Muscle layer of colon (tissue), 2 donors: Measurements from ENCODE around the gene HTT.

Experiments used
- H3K27ac ChIP-seq: one replicate; pipeline ENCODE4 v1.7.0; 2013; ENCODE audit warnings: low read depth, mild to moderate bottlenecking, low read length, moderate library complexity
- H3K27me3 ChIP-seq, 2 donors: one replicate each; pipeline ENCODE4 v1.7.0; 2013; ENCODE audit warnings: low read length in 2 of 2, mild to moderate bottlenecking in 2 of 2; ENCODE audit not compliant: insufficient read depth in 2 of 2, control insufficient read depth in 1 of 2
- H3K36me3 ChIP-seq: one replicate; pipeline ENCODE4 v1.7.0; 2013; ENCODE audit warnings: mild to moderate bottlenecking, low read length; ENCODE audit not compliant: insufficient read depth
- H3K4me1 ChIP-seq: one replicate; pipeline ENCODE4 v1.7.0; 2013; ENCODE audit warnings: mild to moderate bottlenecking, low read length; ENCODE audit not compliant: insufficient read depth
- H3K4me3 ChIP-seq, 2 donors: one replicate each; pipeline ENCODE4 v1.7.0; 2013; ENCODE audit warnings: low read length in 2 of 2, low read depth in 1 of 2, mild to moderate bottlenecking in 1 of 2, moderate library complexity in 1 of 2
- H3K9ac ChIP-seq: one replicate; pipeline ENCODE4 v1.7.0; 2013; ENCODE audit warnings: low read length
- H3K9me3 ChIP-seq: one replicate; pipeline ENCODE4 v1.7.0; 2013; ENCODE audit warnings: mild to moderate bottlenecking, low read length
- donor health status: abdominal sarcoma.
- donor health status: Adenocarcinoma of cecum.

HTT gene

GRCh38 chr4:3074078-3074845, at the start of gene HTT, which contains the start of gene HTT-AS:
TSS of gene HTT (plus strand) at chr4:3074681. CDS start at chr4:3074826, 145 bp downstream.
TSS of gene HTT-AS (minus strand) at chr4:3074538.
- peak within 1 kb of the TSS; percentile 86 for H3K27ac ChIP-seq
- peaks cover 7% of the 10 kb centered on the region for H3K4me1 ChIP-seq
- H3K36me3 ChIP-seq, result no peaks in the 10 kb centered on the region
- peak within 1 kb of the TSS; percentile 72 to 89 for H3K4me3 ChIP-seq
- H3K9ac ChIP-seq, result peak within 1 kb of the TSS; percentile 76
- H3K27me3 ChIP-seq, result no peaks in the 10 kb centered on the region
- H3K9me3 ChIP-seq, result no peaks in the 10 kb centered on the region

GRCh38 chr4:3025881-3026280, 48.6 kb upstream of the HTT start:
- no peak overlapping the region for H3K9ac ChIP-seq
- no peak overlapping the region for H3K27ac ChIP-seq
- H3K27me3 ChIP-seq, result no peaks in the 10 kb centered on the region
- H3K36me3 ChIP-seq, result no peaks in the 10 kb centered on the region
- no peaks in the 10 kb centered on the region for H3K4me1 ChIP-seq
- H3K9me3 ChIP-seq, result no peaks in the 10 kb centered on the region
- no peak overlapping the region for H3K4me3 ChIP-seq

GRCh38 chr4:3026540-3026939, 47.9 kb upstream of the HTT start:
- no peak overlapping the region for H3K9ac ChIP-seq
- no peaks in the 10 kb centered on the region for H3K9me3 ChIP-seq
- H3K27me3 ChIP-seq, result no peaks in the 10 kb centered on the region
- no peaks in the 10 kb centered on the region for H3K36me3 ChIP-seq
- H3K4me1 ChIP-seq, result no peaks in the 10 kb centered on the region
- no peak overlapping the region for H3K27ac ChIP-seq
- no peak overlapping the region for H3K4me3 ChIP-seq

GRCh38 chr4:3029464-3029863, 45.0 kb upstream of the HTT start:
- Histone ChIP-seq H3K27ac (no peak overlapping the region), H3K4me3 (no peak overlapping the region), H3K27me3 (no peaks in the 10 kb centered on the region), H3K36me3 (no peaks in the 10 kb centered on the region), H3K9ac (no peak overlapping the region), H3K4me1 (no peaks in the 10 kb centered on the region), H3K9me3 (no peaks in the 10 kb centered on the region)

- no peak overlapping the region for H3K4me3 ChIP-seq
- no peak overlapping the region for H3K27ac ChIP-seq
- H3K9me3 ChIP-seq, result no peaks in the 10 kb centered on the region
- H3K9ac ChIP-seq, result no peak overlapping the region
- no peaks in the 10 kb centered on the region for H3K36me3 ChIP-seq
- no peaks in the 10 kb centered on the region for H3K27me3 ChIP-seq
- no peaks in the 10 kb centered on the region for H3K4me1 ChIP-seq
These were observed 43.7 kb upstream of the HTT start for GRCh38 chr4:3030566-3031356.

- Histone ChIP-seq H3K27ac (no peak overlapping the region), H3K9ac (no peak overlapping the region), H3K36me3 (no peaks in the 10 kb centered on the region), H3K4me1 (no peaks in the 10 kb centered on the region), H3K27me3 (no peaks in the 10 kb centered on the region), H3K9me3 (no peaks in the 10 kb centered on the region), H3K4me3 (no peak overlapping the region)
These were observed 43.0 kb upstream of the HTT start for GRCh38 chr4:3031357-3032082.

GRCh38 chr4:3034231-3034630, 40.2 kb upstream of the HTT start:
- peaks cover 13% of the 10 kb centered on the region for H3K4me1 ChIP-seq
- no peak overlapping the region for H3K27ac ChIP-seq
- H3K36me3 ChIP-seq, result no peaks in the 10 kb centered on the region
- no peak overlapping the region for H3K4me3 ChIP-seq
- no peak overlapping the region for H3K9ac ChIP-seq
- H3K9me3 ChIP-seq, result no peaks in the 10 kb centered on the region
- no peaks in the 10 kb centered on the region for H3K27me3 ChIP-seq

- no peak overlapping the region for H3K9ac ChIP-seq
- H3K4me3 ChIP-seq, result no peak overlapping the region
- H3K4me1 ChIP-seq, result peaks cover 13% of the 10 kb centered on the region
- no peaks in the 10 kb centered on the region for H3K27me3 ChIP-seq
- no peak overlapping the region for H3K27ac ChIP-seq
- no peaks in the 10 kb centered on the region for H3K9me3 ChIP-seq
- H3K36me3 ChIP-seq, result no peaks in the 10 kb centered on the region
These were observed 39.2 kb upstream of the HTT start for GRCh38 chr4:3035249-3035648.

GRCh38 chr4:3035674-3036073, 38.8 kb upstream of the HTT start:
- Histone ChIP-seq H3K9ac (no peak overlapping the region), H3K36me3 (no peaks in the 10 kb centered on the region), H3K9me3 (no peaks in the 10 kb centered on the region), H3K27ac (no peak overlapping the region), H3K4me1 (peaks cover 13% of the 10 kb centered on the region), H3K27me3 (no peaks in the 10 kb centered on the region), H3K4me3 (no peak overlapping the region)

- H3K27ac ChIP-seq, result no peak overlapping the region
- no peak overlapping the region for H3K4me3 ChIP-seq
- H3K27me3 ChIP-seq, result no peaks in the 10 kb centered on the region
- no peaks in the 10 kb centered on the region for H3K36me3 ChIP-seq
- no peaks in the 10 kb centered on the region for H3K9me3 ChIP-seq
- peaks cover 13% of the 10 kb centered on the region for H3K4me1 ChIP-seq
- H3K9ac ChIP-seq, result no peak overlapping the region
These were observed 38.1 kb upstream of the HTT start for GRCh38 chr4:3036131-3036952.
